Measurements from ENCODE around the gene SWSAP1.

DNA sequence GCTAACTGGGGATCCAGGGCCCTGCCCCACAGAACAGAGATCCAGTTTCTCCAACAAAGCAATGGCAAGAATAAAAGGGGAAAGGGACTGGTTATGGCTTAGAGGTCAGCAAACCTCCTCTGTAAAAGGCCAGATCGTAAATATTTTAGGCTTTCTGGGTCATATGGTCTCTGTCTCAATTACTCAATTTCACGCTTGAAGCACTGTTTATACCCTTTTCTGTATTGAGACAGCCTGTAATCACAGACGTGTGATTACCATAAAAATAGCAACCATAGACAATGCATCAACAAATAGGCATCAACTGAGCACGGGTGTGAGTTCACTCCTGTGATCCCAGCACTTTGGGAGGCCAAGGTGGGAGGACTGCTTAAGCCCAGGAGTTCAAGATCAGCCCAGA, 44.3 kb upstream of the SWSAP1 start:
- TF ChIP-seq REST (IDR thresholded peaks at IDR 0.05; ENCODE audit: insufficient read depth in 1 of 2, low read depth in 2 of 2, low read length in 2 of 2) (no peak), POLR2AphosphoS5 (IDR thresholded peaks at IDR 0.05; ENCODE audit: low read depth, low read length) (no peak)

All from PFSK-1 (cell line).